ENCODE results near the gene NANS.

GRCh38 chr9:98130576-98131228 lies 74.2 kb downstream of the NANS start:
- TF ChIP-seq POLR2AphosphoS5 (IDR thresholded peaks at IDR 0.05) (no peak), CTCF (IDR thresholded peaks at IDR 0.05) (no peak), POLR2A (IDR thresholded peaks at IDR 0.05) (no peak)
